Esophagus squamous epithelium (tissue), 5 donors: ENCODE results near the gene HK2. TPM values are rescaled to one million over a fixed set of nuclear protein-coding genes. Genes with fewer than 3 reads are reported as not detected.

Experiments
- DNase-seq: peaks from one replicate; lab custom pipeline; 2025; lab: John Stamatoyannopoulos, UW
- H3K27ac ChIP-seq, 4 donors: fragments of 200-600 bp; sonication (generic); one replicate each; pipeline ENCODE4 v1.5.1; 2016 to 2019; ENCODE audit warnings: mild to moderate bottlenecking in 1 of 4
- H3K27me3 ChIP-seq, 4 donors: fragments of 200-600 bp; sonication (generic); 1 replicate in 3 of 4; 2 replicates in 1 of 4; pipeline versions ENCODE4 v1.5.1 to v1.6.0; 2017 to 2021; ENCODE audit warnings: antibody characterized with exemption in 1 of 4
- H3K36me3 ChIP-seq, 3 donors: fragments of 200-600 bp; sonication (generic); one replicate each; pipeline ENCODE4 v1.5.1; 2016 to 2019
- H3K4me1 ChIP-seq, 3 donors: fragments of 200-600 bp; sonication (generic); one replicate each; pipeline ENCODE4 v1.5.1; 2017 to 2019
- H3K4me3 ChIP-seq, 4 donors: fragments of 200-600 bp; sonication (generic); 1 replicate in 3 of 4; 2 replicates in 1 of 4; pipeline ENCODE4 v1.5.1; 2016 to 2019; ENCODE audit warnings: mild to moderate bottlenecking in 2 of 4, moderate library complexity in 1 of 4
- H3K9me3 ChIP-seq, 3 donors: fragments of 200-600 bp; sonication (generic); one replicate each; pipeline ENCODE4 v1.5.1; 2016 to 2019
- CTCF ChIP-seq, 6 experiments: fragments of 450-650 bp in 4 of 6; fragments of 200-600 bp in 2 of 6; sonication (generic) in 2 of 6; IDR thresholded peaks; one replicate each; pipeline ENCODE4 v1.5.1; 2016 to 2019; ENCODE audit warnings: antibody characterized with exemption in 6 of 6, mild to moderate bottlenecking in 4 of 6, moderate library complexity in 4 of 6
- POLR2A ChIP-seq, 4 donors: fragments of 450-650 bp; IDR thresholded peaks; one replicate each; pipeline ENCODE4 v1.6.1; 2017; ENCODE audit warnings: antibody characterized with exemption in 4 of 4, mild to moderate bottlenecking in 4 of 4, moderate library complexity in 3 of 4
- WGBS, 2 donors: methylation state at CpG; one replicate each; pipeline ENCODE4 v1.1.5; 2018; 5-methylcytosine and 5-hydroxymethylcytosine counted together
- intact Hi-C: fragments of 100-400 bp; cut with DNase I; formaldehyde crosslinking; loops from one replicate; pipeline ENCODE4 v1.15.0; 2022
- total RNA-seq, 4 donors: library from RNA; depleted of rRNA; stranded (reverse); fragments of >200 nt; gene quantifications; one replicate each; pipeline ENCODE4 v1.1.0, GENCODE V29; 2016
- donor health status: DM: yes; HTN: yes; CAD: no.

HK2 gene
- total RNA-seq, 4 donors from 2014 or later: 11.2 to 45.4 (median 25.1) TPM

DNA sequence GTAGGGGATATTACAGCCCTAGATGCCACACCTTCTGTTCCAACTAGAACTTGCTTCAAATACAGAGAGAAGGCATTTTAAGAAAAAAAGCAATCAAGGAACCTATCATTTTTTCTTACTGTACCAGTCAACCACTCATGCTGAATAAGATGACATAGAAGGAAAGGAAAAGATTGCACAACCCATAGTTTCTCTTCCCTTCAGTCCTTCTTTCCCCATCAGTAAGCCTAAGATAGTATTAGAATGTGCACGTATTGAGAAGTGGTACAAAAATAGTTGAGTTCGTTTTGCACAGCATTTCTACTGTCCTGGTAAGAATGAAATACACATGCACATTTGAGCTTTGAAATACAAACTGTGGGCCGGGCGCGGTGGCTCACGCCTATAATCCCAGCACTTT, 27.0 kb upstream of the HK2 start:
- H3K36me3 ChIP-seq: no peaks in the 10 kb centered on the region
- 85 to 92% methylated on average over 5 to 6 of the region's 6 CpGs for WGBS, 2 donors
- TF ChIP-seq CTCF (IDR thresholded peaks at IDR 0.05) (no peak), POLR2A (IDR thresholded peaks at IDR 0.05) (no peak)
- no peaks in the 10 kb centered on the region for H3K9me3 ChIP-seq
- H3K27me3 ChIP-seq: peaks cover 0 to 8% (median 0%) of the 10 kb centered on the region in 4 donors
- peaks cover 0 to 9% (median 0%) of the 10 kb centered on the region in 3 donors for H3K4me1 ChIP-seq
- no peak for DNase-seq
- intact Hi-C loops: no loop called here
- H3K4me3 ChIP-seq: no peak overlapping the region
- no peak overlapping the region for H3K27ac ChIP-seq

- Histone ChIP-seq H3K9me3 (no peaks in the 10 kb centered on the region), H3K36me3 (no peaks in the 10 kb centered on the region), H3K27ac (no peak overlapping the region), H3K4me3 (no peak overlapping the region), H3K4me1 (no peaks in the 10 kb centered on the region), H3K27me3 (peaks cover 0 to 29% (median 0%) of the 10 kb centered on the region in 4 donors)
- no peak for DNase-seq
- 50 to 53% methylated on average over 6 to 7 of the region's 7 CpGs for WGBS, 2 donors
- intact Hi-C loops: no loop called here
- no peak for TF ChIP-seq POLR2A (IDR thresholded peaks at IDR 0.05)
- TF ChIP-seq CTCF (IDR thresholded peaks at IDR 0.05): no peak
Observed at GRCh38 chr2:74812787-74813590, 20.9 kb upstream of the HK2 start.

- 53 to 73% methylated on average over 2 of the region's 2 CpGs for WGBS, 2 donors
- no peak for DNase-seq
- no peak overlapping the region for H3K4me3 ChIP-seq
- H3K4me1 ChIP-seq: no peaks in the 10 kb centered on the region
- no peaks in the 10 kb centered on the region for H3K36me3 ChIP-seq
- H3K27ac ChIP-seq: no peak overlapping the region
- TF ChIP-seq POLR2A (IDR thresholded peaks at IDR 0.05): no peak
- peaks cover 0 to 29% (median 0%) of the 10 kb centered on the region in 4 donors for H3K27me3 ChIP-seq
- intact Hi-C loops: no loop called here
- H3K9me3 ChIP-seq: no peaks in the 10 kb centered on the region
Observed at GRCh38 chr2:74814102-74814501, 19.8 kb upstream of the HK2 start.

DNA sequence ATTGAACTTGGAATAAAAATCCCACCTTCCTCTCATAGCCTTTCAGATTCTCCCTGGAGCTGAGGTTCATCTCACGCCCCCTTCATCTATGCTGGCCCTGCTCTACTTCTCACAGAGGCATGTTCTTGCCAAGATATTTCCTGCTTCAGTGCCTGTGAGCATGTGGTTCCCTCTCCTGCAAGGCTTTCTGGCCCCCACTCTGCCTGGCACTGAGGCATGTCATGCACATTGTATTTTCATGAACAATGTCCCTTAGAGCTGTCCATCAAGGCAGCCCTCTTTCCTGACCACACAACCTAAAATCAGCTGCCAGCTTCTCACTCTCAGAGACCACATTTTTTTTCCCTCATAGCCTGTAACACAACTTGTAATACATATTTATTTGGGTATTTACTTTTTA, 18.0 kb upstream of the HK2 start:
- no peak for DNase-seq
- TF ChIP-seq CTCF (IDR thresholded peaks at IDR 0.05) (no peak), POLR2A (IDR thresholded peaks at IDR 0.05) (no peak)
- intact Hi-C loops: no loop called here

DNA sequence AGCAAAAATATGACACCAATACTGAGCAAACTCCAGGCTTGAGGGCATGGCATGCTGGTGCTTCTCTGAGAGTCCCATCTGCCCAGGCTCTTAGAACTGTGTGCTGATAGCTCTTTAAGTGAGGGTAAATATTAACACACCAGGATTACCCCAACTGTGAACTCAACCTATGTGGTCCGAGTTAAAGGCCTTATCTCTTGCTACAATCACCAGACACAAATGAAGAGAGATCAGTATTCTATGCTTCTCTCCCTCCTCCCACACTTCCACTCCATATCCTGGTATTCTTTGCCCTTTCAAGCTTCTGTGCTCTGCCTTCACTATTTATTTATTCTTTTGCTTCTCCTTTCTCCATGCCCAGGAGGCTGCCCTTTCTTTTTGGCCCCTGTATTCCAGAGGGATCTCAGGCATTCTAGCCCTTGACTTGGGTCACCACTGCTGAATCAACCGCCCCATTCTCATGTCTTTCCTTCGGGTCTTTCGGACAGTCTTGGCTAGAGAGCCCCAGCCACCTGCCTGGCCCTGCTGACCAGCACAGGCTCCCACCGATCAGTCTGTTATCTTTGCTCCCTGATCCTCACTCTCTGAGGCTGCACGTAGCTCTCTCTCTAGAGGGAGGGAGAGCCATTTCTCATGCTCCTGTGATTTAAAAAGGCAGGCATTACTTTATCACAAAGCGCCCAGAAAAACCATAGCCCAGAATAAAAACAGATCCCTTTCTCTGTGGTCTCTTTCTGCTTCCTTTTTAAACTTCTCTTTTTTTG, 17.2 kb upstream of the HK2 start:
- H3K27ac ChIP-seq: no peak overlapping the region
- peaks cover 0 to 23% (median 0%) of the 10 kb centered on the region in 4 donors for H3K27me3 ChIP-seq
- DNase-seq: no peak
- H3K36me3 ChIP-seq: no peaks in the 10 kb centered on the region
- no peaks in the 10 kb centered on the region for H3K4me1 ChIP-seq
- WGBS, 2 donors: 43 to 47% methylated on average over 7 of the region's 7 CpGs
- intact Hi-C loops: no loop called here
- no peaks in the 10 kb centered on the region for H3K9me3 ChIP-seq
- no peak for TF ChIP-seq POLR2A (IDR thresholded peaks at IDR 0.05)
- no peak for TF ChIP-seq CTCF (IDR thresholded peaks at IDR 0.05)
- H3K4me3 ChIP-seq: no peak overlapping the region

More for the DNA sequence above, 18.0 kb upstream of the HK2 start:
- WGBS, 2 donors: 57 to 69% methylated on average over 1 of the region's 1 CpG
- Histone ChIP-seq H3K27me3 (peaks cover 0 to 25% (median 0%) of the 10 kb centered on the region in 4 donors), H3K9me3 (no peaks in the 10 kb centered on the region), H3K36me3 (no peaks in the 10 kb centered on the region), H3K4me1 (no peaks in the 10 kb centered on the region), H3K27ac (no peak overlapping the region), H3K4me3 (no peak overlapping the region)
